ENCODE data around the gene RAMP3.
"Not testable (repeated sequence)": the region's sequence is repeated elsewhere in the genome, so short reads cannot be mapped to it uniquely, and the experiment has no call there.

Gene RAMP3

GRCh38 chr7:45157286-45157652 is 322 bp upstream of the RAMP3 start:
- DNase-seq (ENCODE audit: low read depth): no peak

- DNase-seq (ENCODE audit: low read depth): no peak
Observed at GRCh38 chr7:45158471-45158870, 880 bp downstream of the RAMP3 start.

GRCh38 chr7:45159296-45159695 is 1.7 kb downstream of the RAMP3 start:
- DNase-seq (ENCODE audit: low read depth): no peak

- no peak for DNase-seq (ENCODE audit: low read depth)
Observed at GRCh38 chr7:45160417-45160881, 2.9 kb downstream of the RAMP3 start.

DNA sequence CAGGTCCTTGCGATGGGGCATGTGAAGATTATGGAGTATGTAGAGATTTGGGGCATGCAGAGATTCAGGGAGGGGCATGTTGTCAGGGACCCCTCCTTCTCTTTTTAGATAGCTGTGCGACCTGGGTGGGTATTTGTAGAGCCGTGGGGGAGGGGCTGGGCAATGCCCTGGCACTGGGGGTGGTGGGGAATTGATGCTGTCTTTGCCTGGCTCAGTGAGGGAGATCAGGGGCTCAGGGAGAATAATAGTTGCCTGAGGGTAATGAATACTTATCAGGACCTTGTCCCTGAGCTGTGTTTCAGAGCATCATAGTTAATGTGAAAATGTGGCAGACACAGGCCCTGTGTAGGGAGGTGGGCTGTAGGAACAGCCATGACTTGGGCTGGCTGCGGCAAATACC is 3.5 kb downstream of the RAMP3 start:
- no peak for DNase-seq (ENCODE audit: low read depth)

DNA sequence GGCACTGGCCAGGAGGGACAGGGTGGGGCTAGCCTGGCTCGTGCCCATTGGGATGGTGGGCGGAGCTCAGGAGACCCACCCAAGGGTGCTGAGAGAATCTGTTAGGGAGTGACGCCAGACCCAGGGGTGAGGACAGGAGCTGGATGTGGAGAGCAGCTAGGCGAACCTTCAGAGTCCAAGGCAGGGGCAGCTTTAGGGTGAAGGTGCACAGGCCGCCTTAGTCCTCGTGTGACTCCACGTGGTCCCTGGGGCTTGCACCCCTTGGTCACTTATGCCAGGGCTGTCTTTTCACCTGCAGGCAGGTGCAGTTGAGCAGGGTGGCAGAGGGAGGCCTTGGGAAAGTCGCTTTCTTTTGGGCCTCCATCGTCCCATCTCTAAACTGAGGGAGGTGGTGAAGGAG is 4.3 kb downstream of the RAMP3 start:
- no peak for DNase-seq (ENCODE audit: low read depth)

- no peak for DNase-seq (ENCODE audit: low read depth)
Observed at GRCh38 chr7:45162311-45162845, 4.8 kb downstream of the RAMP3 start.

DNA sequence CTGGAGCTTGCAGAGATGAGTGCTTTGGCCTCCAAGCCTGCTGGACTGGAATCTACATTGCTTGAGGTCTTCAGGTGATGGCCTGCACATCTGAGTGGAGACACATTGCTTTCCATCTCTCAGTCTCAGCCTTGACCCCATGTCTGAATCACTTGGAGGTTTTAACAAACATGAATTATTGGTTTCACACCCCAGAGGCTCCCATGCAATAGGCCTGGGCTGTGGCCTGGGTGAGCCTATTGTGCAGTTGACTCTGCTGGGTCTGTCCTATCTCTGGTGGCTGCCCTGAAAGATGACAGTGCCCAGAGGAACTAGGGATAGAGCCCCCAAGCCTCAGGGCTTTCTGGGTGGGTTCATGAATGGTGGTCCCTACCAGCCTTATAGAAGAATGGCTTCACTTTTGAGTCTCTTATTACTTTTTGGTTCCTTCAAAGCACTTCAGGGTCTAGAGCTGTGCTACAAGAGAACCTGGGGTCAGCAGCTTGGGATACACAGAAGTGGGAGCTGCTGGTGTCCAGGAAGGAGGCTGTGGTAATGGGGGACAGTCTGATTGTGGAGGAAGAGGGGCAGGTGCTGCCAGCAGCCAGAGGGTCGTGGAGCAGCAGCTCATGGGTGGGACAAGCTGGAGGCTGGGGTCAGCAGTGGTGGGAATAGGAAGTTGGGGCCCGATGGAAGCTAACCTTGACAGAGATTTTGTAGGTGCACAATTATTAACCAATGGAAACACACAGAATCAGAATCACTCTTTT is 5.5 kb downstream of the RAMP3 start:
- no peak for DNase-seq (ENCODE audit: low read depth)

DNA sequence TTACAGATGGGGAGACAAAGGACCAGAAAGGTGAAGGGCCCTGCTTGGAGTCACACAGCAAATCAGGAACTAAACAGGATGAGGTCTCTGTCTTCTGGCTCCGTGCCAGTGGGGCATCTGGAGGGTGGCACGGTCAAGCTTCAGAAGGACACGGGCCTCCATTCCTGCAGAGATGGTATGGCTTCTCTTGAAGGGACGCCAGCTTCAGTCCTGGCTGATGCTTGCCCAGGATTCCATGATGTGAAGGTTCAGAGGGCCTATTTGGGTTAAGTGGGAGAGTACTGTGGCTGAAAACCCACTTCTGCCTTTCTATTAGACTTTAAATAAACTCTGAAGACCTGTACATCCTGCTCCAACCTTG is 6.1 kb downstream of the RAMP3 start:
- DNase-seq (ENCODE audit: low read depth): no peak

- DNase-seq (ENCODE audit: low read depth): not testable (repeated sequence)
Observed at GRCh38 chr7:45164271-45164670, 6.7 kb downstream of the RAMP3 start.

DNA sequence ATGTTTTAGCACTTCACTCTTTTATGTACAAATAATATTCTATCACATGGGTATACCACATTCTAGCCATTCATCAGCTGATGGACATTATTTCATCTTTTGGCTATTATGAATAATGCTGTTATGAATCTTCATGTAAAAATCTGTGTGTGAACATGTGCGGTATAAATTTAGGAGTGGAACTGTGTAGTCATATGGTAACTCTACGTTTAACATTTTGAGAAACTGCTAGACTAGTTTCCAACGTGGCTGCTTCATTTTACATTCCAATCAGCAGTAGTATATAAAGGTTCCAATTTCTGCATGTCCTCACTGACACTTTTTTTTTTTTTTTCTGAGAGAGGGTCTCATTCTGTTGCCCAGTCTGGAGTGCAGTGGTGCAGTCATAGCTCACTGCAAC is 8.3 kb downstream of the RAMP3 start:
- no peak for DNase-seq (ENCODE audit: low read depth)

- no peak for DNase-seq (ENCODE audit: low read depth)
Observed at GRCh38 chr7:45171946-45172345, 14.4 kb downstream of the RAMP3 start.

DNA sequence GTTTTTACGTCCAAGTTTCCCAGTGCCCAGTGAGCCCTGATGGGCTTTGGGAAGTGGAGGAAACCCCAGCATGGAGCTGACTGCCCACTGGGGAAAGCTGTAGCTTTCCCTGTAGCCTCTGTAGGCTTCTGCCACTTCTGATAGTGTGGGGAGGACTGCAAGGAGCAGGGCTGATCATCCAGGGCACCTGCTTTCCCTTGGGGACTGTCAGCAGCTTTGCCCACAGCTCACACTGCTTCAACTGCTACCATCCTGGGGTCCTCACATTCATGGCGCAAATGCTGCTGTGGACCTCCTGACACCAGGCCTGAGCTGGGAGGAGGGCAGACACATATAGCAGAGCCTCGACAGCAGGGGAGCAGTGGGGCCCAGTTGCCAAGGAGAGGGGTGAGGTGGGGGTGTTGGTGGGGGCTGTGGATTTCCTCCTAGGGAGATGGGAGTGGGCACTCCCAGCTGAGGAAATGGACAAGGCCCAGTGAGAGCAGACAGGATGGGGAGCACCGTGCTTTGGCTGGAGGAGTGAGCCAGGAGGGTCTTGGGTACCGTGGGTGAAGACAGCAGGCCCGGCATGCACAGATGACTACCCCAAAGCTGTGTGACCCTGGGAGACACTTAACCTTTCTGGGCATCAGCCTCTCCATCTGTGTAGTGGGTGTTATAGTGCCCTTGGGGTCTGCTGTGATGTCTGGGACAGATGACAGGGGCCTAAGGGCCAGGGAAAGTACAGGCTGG is 16.2 kb downstream of the RAMP3 start:
- no peak for DNase-seq (ENCODE audit: low read depth)

DNA sequence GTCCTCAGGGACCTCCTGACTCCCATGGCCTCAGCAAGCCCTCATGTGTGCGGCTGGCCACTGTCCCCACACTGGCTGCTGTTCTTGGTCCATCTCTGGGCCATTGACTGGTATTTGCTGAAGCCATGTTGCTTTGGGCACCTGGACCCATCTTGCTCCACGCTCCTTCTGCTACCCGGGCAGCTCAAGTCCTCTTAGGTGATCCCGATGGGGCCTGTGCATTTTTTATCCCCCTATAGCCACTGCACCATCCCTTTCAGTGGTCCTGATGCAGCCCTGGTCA is 16.7 kb downstream of the RAMP3 start:
- no peak for DNase-seq (ENCODE audit: low read depth)

- no peak for DNase-seq (ENCODE audit: low read depth)
Observed at GRCh38 chr7:45174966-45175765, 17.6 kb downstream of the RAMP3 start.

DNA sequence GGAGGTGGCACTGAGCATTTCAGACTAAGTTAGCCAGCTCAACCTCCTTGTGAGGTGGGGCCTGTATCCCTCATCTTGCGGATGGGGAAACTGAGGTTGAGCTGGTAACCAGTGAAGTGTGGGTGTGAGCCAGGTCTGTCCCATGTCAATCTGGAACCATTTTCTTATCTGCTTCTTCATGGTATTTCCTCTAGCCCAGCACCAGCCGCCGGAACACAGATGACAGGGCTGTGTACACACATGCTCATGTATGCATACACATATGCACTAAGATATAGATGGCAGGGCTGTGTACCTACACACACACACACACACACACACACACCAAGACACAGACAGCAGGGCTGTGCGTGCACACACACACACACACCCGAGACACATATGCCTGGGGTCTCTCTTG is 18.5 kb downstream of the RAMP3 start:
- DNase-seq (ENCODE audit: low read depth): no peak

GRCh38 chr7:45176886-45177731 is 19.5 kb downstream of the RAMP3 start:
- no peak for DNase-seq (ENCODE audit: low read depth)

DNA sequence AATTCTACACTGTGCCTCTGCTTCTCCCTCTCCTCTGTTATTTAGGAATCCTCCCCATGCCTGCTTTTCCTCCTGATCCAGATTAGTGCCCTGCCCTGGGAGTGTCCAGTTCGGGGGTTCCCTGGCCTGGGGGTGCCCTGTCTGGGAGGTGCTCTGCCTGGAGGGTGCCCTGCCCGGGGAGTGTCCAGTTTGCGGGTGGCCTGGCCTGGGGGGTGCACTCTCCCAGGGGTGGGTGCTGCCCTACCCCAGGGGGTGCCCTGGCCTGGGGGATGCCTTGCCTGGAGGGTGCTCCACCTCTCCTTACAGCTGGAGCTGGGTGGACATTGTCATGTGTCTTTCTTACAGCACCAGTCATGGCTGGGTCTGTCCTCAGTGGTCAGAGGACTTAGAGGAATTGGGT is 20.2 kb downstream of the RAMP3 start:
- no peak for DNase-seq (ENCODE audit: low read depth)

DNA sequence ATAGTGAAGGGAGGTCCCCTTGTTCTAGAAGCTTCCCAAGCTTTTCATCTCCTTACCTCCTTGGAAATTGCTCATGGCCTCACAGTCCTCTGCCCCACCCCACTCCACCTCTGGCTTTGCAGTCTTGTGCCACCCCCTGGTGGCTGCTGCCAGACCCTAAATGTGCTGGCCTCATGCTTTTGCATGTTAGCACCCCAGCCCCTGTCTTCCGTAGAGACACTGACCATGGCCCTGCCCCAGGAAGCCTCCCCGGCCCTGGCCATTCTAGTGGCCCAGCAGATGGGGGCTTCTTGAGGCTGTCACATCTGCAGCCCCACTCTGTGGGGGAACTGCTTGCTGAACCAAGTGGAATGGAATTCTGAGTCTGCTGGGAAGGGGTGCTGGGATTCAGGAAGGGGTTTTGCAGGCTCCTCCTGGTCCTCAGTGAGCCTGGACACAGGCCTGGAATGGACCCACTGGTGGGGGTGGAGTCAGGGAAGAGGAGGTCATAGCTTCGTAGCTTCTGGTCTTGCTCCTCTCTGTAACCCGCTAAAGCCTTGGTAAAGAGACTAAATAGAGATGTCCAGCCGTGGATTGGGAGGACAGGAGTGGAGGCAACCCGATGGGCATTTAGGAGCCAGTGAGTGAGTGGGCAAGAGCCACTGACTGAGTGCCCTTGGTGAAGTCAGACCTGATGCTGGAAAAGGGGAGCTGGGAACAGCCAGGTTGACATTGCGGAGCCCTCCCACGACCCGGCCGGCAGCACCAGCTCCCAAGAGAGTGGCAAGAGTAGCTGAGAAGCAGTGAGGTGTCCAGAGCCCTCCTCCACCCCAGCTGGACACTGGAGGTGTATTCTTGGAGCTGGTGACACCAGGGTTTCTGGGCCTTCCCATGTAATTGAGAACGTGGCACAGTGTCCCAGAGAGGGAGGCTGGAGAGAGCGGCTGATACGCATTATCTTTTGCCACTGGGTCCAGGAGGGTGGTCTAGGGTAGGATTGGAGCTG is 20.9 kb downstream of the RAMP3 start:
- no peak for DNase-seq (ENCODE audit: low read depth)

GRCh38 chr7:45179666-45180065 is 22.1 kb downstream of the RAMP3 start:
- DNase-seq (ENCODE audit: low read depth): no peak
